ENCODE data around the gene HPSE.
"Not testable (repeated sequence)": the region's sequence is repeated elsewhere in the genome, so short reads cannot be mapped to it uniquely, and the experiment has no call there.

Gene HPSE

GRCh38 chr4:83283181-83283580 is 51.5 kb downstream of the HPSE start:
- DNase-seq (ENCODE audit: low spot score) = no peak

DNA sequence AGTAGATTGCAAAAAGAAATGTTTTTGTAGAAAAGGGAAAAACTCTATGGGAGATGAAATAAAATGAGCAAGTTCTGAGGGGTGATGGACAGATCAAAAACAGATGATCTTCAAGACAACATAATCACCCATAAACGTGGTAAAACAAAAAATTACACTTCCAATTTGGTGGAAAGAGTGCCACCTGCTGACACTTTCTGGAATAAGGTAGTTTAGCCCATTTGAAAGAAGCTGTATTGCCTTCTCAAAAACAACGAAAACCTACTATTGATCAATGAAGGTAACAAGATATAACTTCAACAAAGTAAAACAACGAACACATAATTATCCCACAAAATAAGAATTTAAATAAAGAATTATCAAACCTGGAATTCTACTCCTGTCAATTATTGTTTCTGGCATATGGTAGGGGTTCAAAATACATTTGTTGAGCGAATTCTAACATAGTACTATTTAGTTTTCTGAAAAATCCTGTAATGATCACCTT is 52.6 kb downstream of the HPSE start:
- peak; percentile 55 for DNase-seq (ENCODE audit: low spot score)

DNA sequence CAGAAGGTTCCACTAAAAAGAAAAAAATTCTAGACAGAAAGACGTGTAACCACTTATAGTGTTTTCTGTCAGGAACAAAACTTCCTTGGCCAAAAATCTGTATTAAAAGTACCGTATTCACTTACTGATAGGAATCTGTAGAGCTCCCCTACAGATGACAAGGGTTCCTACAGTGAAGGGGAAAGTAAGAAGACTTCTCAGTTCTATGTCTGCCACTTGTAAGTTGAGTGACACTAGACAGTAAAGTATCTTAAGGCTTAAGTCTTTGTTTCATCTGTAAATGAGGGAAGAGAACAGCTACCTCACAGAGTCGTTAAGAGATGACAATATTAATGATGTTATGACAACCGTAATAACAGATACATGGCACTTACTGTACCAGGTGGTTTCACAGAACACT is 53.3 kb downstream of the HPSE start:
- DNase-seq (ENCODE audit: low spot score) = no peak

GRCh38 chr4:83276299-83277040 is 58.2 kb downstream of the HPSE start:
- no peak for DNase-seq (ENCODE audit: low spot score)

DNA sequence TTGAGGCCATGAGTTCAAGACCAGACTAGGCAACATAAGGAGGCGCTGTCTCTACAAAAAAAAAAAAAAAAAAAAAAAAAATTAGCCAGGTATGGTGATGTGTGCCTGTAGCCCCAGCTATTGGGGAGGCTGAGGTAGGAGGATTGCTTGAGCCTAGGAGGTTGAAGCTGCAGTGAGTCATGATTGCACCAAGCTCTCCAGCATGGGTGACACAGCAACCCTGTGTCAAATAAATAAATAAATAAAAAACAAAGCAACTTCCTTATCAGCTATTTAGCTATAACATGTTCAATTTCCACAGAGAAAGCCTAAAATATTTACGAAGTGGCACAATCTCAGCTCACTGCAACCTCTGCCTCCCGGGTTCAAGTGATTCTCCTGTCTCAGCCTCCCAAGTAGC is 60.7 kb downstream of the HPSE start:
- not testable (repeated sequence) for DNase-seq (ENCODE audit: low spot score)

DNA sequence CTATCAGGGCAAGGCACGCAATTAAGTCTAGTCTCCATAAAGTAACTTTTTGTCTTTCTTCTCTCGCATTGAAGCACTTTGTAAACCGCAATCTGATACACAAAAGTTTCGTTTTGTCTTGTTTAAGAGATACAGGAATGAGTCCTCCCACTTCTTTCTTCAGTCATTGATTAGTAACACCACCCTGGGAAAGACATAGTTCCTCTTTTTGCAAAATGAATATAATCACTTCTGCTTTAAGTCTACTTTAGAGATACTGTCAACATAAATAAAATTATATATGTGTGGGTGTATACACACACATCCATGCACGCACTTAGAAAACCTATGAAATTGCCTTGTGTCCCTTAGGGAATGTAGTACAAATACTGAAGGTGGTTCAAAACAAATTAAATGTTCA is 61.7 kb downstream of the HPSE start:
- DNase-seq (ENCODE audit: low spot score) = no peak

- no peak for DNase-seq (ENCODE audit: low spot score)
These were observed 65.4 kb downstream of the HPSE start for GRCh38 chr4:83269256-83269655.

- no peak for DNase-seq (ENCODE audit: low spot score)
These were observed 66.2 kb downstream of the HPSE start for GRCh38 chr4:83268491-83268890.

DNA sequence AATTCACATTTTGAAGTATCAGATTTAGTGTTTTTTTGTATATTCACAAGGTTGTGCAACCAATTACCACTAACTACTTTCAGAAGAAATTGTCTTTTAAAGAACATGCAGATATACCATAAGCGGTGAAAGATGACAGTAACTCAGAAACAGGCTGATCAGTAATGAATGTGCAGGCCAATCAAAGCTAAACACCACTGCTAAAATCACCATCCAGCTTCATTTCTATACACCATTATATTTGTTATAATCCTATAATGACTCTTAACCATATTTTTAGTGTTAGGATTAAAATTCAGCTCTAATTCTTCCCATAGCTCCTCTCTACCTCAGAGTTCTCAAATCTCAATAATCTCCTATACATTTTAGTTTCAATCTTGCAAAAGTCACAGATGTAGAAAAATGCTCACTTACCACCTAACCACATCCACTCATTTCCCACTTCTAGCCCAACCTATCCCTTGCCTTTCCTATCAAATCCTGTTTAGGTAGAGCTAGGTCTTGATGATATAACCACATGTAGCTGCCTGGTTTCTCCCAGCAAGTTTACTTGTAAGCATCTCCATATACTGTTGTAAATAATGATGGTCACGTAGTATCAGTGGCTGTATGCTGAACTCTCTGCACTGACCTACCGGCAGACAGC is 66.7 kb downstream of the HPSE start:
- no peak for DNase-seq (ENCODE audit: low spot score)

GRCh38 chr4:83267121-83267829 is 67.4 kb downstream of the HPSE start:
- DNase-seq (ENCODE audit: low spot score) = no peak

DNA sequence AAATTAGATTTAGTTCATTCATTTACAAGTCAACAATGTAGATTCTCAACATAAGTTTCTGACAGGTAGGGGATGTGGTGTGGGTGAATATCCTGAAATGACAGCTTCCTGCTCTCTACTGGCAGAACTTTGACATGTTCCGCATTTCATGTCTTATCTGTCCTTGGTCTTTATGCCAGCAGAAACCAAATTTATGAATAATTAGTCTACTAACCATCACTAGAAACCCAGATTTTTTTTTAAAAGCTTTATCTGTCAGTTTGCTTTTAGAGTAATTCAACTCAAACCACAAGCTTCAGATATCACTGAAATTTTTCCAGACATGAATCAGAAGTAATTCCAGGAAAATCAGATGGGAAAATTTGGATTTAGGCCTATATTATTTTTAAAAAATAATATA is 68.0 kb downstream of the HPSE start:
- peak; percentile 20 for DNase-seq (ENCODE audit: low spot score)

GRCh38 chr4:83263106-83263505 is 71.5 kb downstream of the HPSE start:
- DNase-seq (ENCODE audit: low spot score) = no peak

DNA sequence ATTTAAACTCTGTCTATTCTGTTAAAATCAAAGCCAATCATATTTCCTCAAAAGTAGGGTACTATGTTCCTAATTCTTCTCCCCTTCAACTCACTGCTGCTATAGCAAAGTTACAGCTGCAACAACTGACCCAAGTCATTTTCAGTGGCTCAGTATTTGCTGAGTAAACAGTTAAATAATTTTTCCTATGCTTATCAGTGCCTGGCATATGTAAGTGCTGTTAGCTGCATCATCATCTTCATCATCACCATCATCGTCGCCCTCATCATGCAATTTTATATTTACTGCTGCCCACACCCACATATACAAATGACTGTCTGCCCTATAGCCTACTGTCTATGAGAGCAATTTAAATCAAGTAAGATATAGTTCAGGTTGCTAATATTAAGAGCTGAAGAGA is 72.0 kb downstream of the HPSE start:
- no peak for DNase-seq (ENCODE audit: low spot score)

DNA sequence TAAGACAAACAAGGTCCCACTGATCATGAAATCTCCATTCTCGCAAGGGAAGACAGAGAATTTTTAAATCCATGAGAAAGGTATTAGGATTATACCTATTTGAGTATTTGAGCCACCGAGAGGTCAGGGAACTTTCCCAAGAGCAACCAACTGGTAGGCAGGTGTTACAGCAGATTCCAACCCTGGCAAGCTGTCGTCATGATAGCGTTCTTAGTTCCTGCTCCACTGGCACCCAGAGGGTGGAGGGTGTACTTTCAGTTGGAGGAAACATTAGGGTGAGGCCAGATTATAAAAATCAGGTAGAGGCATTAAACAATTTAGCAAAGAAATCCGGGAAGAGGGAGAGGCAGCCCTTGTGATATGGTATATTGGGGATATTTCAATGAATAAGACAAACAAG is 73.3 kb downstream of the HPSE start:
- DNase-seq (ENCODE audit: low spot score) = no peak

- no peak for DNase-seq (ENCODE audit: low spot score)
These were observed 75.1 kb downstream of the HPSE start for GRCh38 chr4:83259586-83259985.

DNA sequence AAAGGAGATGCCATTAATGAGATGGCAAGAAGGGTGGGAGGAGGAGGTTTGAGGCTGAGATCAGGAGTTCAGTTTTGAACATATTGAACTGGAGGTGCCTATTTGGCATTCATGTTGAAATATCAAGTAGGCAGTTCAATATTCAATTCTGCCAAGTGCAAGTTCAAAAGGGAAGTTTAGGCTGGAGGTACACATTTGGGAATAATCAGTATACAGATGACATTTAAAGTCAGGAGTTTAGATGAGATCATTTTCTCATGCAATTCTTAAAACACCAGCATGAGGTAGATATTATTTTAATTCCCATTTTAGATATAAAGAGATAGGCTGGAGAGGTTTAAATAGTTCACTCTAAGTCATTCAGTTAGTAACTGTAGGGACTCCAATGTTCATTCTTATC is 76.2 kb downstream of the HPSE start:
- DNase-seq (ENCODE audit: low spot score) = no peak

GRCh38 chr4:83257811-83258210 is 76.8 kb downstream of the HPSE start:
- no peak for DNase-seq (ENCODE audit: low spot score)

DNA sequence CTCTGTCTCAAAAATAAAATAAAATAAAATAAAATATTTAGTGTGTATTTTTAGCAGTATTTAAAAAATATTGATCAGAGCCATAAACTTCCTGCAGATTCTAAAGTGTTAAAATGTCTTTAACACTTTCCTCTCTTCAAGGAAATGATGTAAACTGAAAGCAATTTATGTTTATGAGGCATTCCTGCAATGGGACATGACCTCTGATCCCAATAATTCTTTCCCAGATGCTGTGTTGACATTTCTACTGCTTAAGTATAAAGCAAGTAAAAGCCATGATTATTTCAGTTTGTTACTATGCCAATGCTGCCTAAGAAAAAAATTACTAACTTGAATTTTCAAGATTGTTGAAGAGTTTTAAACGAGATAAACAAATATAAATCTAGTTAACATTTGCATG is 79.1 kb downstream of the HPSE start:
- no peak for DNase-seq (ENCODE audit: low spot score)

DNA sequence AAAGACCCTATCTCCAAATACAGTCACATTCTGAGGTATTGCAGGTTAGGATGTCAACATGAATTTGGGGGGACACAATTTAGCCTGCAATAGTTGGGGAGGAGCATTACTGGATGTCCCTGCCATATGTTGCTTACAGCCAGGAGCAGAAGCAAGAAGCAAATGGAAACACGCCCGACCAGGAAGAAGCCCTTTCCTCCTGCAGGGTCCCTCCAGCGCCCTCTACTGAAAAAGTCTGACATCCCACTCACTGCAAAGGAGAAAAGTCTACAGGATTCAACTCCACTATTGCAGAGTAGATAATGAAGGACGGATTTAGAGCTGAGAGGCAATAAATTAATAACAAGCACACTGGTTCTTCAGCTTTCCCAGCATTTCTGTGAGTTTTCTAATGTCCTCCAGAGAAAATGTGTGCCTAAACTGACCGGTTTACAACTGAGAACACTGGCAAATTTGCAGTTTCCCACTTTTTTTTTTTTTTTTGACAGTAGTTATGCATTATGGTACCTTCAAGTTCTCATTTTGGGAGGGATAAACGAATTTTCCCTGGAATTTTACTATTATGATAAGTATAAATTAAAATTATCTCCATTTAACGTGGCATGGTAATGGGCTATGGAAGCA is 81.8 kb downstream of the HPSE start:
- peak; percentile 82 for DNase-seq (ENCODE audit: low spot score)

- no peak for DNase-seq (ENCODE audit: low spot score)
These were observed 83.2 kb downstream of the HPSE start for GRCh38 chr4:83251447-83251830.

GRCh38 chr4:83250687-83251446 is 83.8 kb downstream of the HPSE start:
- no peak for DNase-seq (ENCODE audit: low spot score)

DNA sequence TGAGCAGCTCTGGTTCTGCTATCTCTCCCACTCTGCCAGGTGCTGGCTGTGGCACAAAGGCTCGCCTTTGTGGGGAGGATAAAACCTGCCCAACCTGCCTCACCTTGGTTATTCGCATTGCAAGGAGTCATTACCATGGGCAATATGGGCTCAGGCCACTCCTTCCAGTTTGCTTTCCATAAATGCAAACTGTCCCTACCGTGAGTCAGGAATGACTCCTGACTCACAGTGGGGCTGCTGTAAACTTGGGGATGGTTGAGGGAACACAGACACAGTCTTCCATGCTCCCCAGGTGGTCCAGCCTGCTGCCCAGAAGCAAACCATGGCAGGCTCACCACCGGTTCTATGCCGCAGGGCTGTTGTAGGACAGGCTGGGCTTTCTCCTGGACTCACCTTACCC is 86.2 kb downstream of the HPSE start:
- no peak for DNase-seq (ENCODE audit: low spot score)

Data from CD4-positive, alpha-beta T cell treated with Interleukin-6 at 100 ng/mL for 8 hours (primary cell).